Common myeloid progenitor, CD34-positive (primary cell): ENCODE measurements around the gene SMIM9.
A peak's percentile ranks its signal among the peaks of the same experiment; 100 is the strongest.
"Not testable (repeated sequence)": the region's sequence is repeated elsewhere in the genome, so short reads cannot be mapped to it uniquely, and the experiment has no call there.

Experiments used
- CTCF ChIA-PET: fragments of 350-600 bp; sonication (Branson Sonifier 250); formaldehyde crosslinking; loops from one replicate; lab custom pipeline; 2021; ENCODE audit warnings: antibody characterized with exemption; lab: Charles Lee
- POLR2A ChIA-PET: fragments of 350-600 bp; sonication (Branson Sonifier 250); formaldehyde crosslinking; loops from one replicate; lab custom pipeline; 2021; ENCODE audit warnings: antibody characterized with exemption; lab: Charles Lee
- DNase-seq, 3 donors: peaks; one replicate each; pipeline versions ENCODE4 v3.0.0 to v3.0.0-alpha.2; 2013
- H3K27ac ChIP-seq, 2 experiments: 1 replicate in 1 of 2; 2 replicates in 1 of 2; pipeline ENCODE4 v1.7.0; 2013; ENCODE audit warnings: inconsistent platforms in 2 of 2, low read length in 2 of 2, mild to moderate bottlenecking in 2 of 2, low read depth in 1 of 2, moderate library complexity in 1 of 2; ENCODE audit not compliant: severe bottlenecking in 2 of 2, insufficient read depth in 1 of 2, poor library complexity in 1 of 2
- H3K27me3 ChIP-seq, 5 experiments: replicated peaks in 2 of 5; 1 replicate in 3 of 5; 2 replicates in 2 of 5; pipeline versions ENCODE4 v1.6.1 to v1.7.0; 2013; ENCODE audit warnings: low read length in 4 of 5, mild to moderate bottlenecking in 2 of 5, moderate library complexity in 2 of 5, inconsistent platforms in 1 of 5; ENCODE audit not compliant: insufficient read depth in 5 of 5, control insufficient read depth in 4 of 5
- H3K36me3 ChIP-seq, 4 experiments: 1 replicate in 2 of 4; 2 replicates in 2 of 4; pipeline versions ENCODE4 v1.6.1 to v1.7.0; 2013; ENCODE audit warnings: low read length in 3 of 4, control low read depth in 1 of 4, mild to moderate bottlenecking in 1 of 4; ENCODE audit not compliant: control insufficient read depth in 4 of 4, insufficient read depth in 4 of 4
- H3K4me1 ChIP-seq, 4 experiments: 1 replicate in 3 of 4; 2 replicates in 1 of 4; pipeline versions ENCODE4 v1.6.1 to v1.7.1; 2013; ENCODE audit warnings: low read length in 3 of 4, mild to moderate bottlenecking in 3 of 4, control low read depth in 1 of 4, inconsistent platforms in 1 of 4, moderate library complexity in 1 of 4; ENCODE audit not compliant: control insufficient read depth in 4 of 4, insufficient read depth in 4 of 4; ENCODE audit errors: control extremely low read depth in 1 of 4
- H3K4me3 ChIP-seq, 7 experiments: 1 replicate in 4 of 7; 2 replicates in 3 of 7; pipeline versions ENCODE4 v1.5.1 to v1.7.0; 2013; ENCODE audit warnings: mild to moderate bottlenecking in 7 of 7, low read length in 6 of 7, moderate library complexity in 6 of 7, inconsistent platforms in 2 of 7, low read depth in 2 of 7, control low read depth in 1 of 7; ENCODE audit not compliant: insufficient read depth in 4 of 7, control insufficient read depth in 1 of 7; ENCODE audit errors: extremely low read depth in 1 of 7
- H3K9me3 ChIP-seq, 5 experiments: 1 replicate in 4 of 5; 2 replicates in 1 of 5; pipeline versions ENCODE4 v1.6.1 to v1.7.1; 2013; ENCODE audit warnings: low read length in 4 of 5, mild to moderate bottlenecking in 2 of 5, inconsistent platforms in 1 of 5, low read depth in 1 of 5, moderate library complexity in 1 of 5; ENCODE audit not compliant: control insufficient read depth in 4 of 5, insufficient read depth in 2 of 5; ENCODE audit errors: control extremely low read depth in 1 of 5
- WGBS: methylation state at CpG from one replicate; pipeline ENCODE4 v1.1.5; 2013; ENCODE audit not compliant: insufficient coverage; 5-methylcytosine and 5-hydroxymethylcytosine counted together

Gene SMIM9

DNA sequence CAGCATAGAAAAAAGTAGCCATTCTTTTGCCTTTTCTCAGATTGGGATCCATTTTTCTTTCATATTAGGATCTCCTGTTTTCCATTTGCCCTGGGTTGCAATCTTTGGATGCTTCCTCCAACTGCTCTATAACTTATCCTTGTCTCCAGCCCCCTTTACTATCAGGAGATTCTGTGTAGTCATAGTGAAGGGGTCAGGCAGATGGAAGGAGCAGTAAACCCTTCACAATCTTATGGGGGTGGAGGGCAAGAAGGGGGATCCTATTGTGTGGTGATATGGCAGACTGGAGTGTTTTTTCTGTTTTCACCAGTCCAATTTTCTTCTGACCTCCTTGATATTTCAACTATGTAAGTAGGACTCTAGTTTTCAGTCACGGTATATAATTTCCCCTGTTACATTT, 1.7 kb upstream of the SMIM9 start:
- POLR2A ChIA-PET = no interaction called here
- no CpG with 5 or more reads among the region's 1 CpG for WGBS

DNA sequence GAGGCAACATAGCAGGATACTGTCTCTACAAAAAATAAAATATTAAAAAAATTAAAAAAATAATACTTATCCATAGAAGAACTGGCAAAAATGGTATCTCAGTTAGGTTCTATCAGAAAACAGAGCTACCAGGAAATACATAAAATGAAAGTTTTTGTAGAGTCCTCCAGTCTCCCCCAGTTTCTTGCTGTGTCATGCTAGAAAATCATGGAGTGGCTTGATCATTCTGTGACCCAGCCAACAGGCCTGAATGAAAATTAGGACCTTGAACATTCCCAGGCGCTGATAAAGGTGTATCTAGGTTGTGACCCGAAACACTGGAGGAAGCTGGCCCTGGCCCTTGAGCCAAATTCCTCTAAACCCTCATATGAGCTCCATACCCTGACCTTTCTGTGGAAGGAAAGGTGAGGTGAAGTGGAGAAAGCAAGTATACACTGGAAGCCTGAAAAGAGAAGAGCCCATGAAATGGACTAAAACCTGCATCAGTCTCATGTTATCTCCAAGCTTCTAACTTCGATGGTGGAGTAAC, 652 bp downstream of the SMIM9 start:
- Histone ChIP-seq H3K9me3 (no peaks in the 10 kb centered on the region), H3K4me3 (no peak overlapping the region), H3K27me3 (no peaks in the 10 kb centered on the region), H3K27ac (no peak overlapping the region), H3K36me3 (no peaks in the 10 kb centered on the region), H3K4me1 (peaks cover 0 to 2% (median 0%) of the 10 kb centered on the region in 4 experiments)
- WGBS = 69% methylated on average over 2 of the region's 3 CpGs
- DNase-seq = peak in 1 of 3 donors; percentile 8
- CTCF ChIA-PET = interaction anchor here (0.8 to 1.5 kb wide), 4 partner anchors 18 to 87 kb away, joined by 3 to 4 read pairs (median 3); partner anchors contain the start of gene GAB3
- POLR2A ChIA-PET = no interaction called here

More for the DNA sequence above, 1.7 kb upstream of the SMIM9 start:
- no peak overlapping the region for H3K27ac ChIP-seq
- no peaks in the 10 kb centered on the region for H3K36me3 ChIP-seq
- no peaks in the 10 kb centered on the region for H3K27me3 ChIP-seq
- peaks cover 0 to 2% (median 0%) of the 10 kb centered on the region in 4 experiments for H3K4me1 ChIP-seq
- CTCF ChIA-PET = no interaction called here
- no peak for DNase-seq
- H3K9me3 ChIP-seq = peaks cover 0 to 2% (median 0%) of the 10 kb centered on the region in 5 experiments
- H3K4me3 ChIP-seq = no peak overlapping the region

DNA sequence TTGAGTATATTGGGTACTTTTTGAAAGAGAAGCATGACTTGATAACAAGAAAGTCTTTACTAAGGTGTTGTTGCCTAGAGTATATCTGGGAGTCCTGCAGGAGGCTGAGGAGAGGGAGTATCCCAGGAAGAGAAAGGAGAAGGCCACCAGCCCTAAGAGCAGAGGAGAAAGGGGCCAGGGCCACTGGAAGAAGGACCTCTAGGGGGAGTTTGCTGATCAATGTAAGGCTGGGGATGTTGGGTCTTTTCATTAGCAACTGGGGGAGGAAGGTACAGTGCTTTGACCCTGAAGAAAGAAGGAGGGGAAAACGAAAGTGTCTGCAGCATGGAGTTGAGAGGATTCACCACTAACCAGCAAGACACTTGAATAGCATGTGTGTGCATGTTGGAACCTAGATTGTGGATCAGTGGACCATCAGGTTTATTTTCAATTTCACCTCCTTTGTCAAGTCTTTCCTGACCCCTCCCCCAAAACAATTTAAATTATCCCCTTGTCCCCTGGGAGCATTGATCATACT, 4.5 kb downstream of the SMIM9 start:
- H3K36me3 ChIP-seq = no peaks in the 10 kb centered on the region
- H3K27me3 ChIP-seq = no peaks in the 10 kb centered on the region
- CTCF ChIA-PET = interaction anchor here (1.6 kb wide), 1 partner anchor 12 kb away, joined by 5 read pairs; no protein-coding TSS in a partner anchor
- no peaks in the 10 kb centered on the region for H3K9me3 ChIP-seq
- no peak overlapping the region for H3K27ac ChIP-seq
- H3K4me3 ChIP-seq = no peak overlapping the region
- POLR2A ChIA-PET = no interaction called here
- H3K4me1 ChIP-seq = peaks cover 0 to 3% (median 0%) of the 10 kb centered on the region in 4 experiments
- no peak for DNase-seq
- WGBS = no CpG with 5 or more reads among the region's 1 CpG

DNA sequence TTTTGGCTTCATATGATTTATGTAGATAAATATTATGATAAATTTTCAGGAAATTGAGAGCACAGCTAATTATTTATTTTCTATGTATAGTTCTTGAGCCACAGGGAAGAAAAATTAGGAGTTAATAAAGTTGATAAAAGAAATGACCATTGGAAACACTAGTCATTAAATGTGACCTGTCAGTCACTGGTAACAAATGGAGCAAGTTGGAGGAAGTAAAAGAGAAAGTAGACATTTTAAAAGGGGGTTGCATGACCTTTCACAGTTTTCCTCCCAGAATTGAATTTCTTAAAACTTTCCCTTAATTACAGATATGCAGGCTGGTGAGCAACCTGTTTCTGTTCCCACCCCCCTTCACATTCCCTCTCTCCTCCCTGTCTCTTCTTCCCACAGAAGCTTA, 5.3 kb downstream of the SMIM9 start:
- no peak for DNase-seq
- CTCF ChIA-PET = interaction anchor here (1.1 kb wide), 1 partner anchor 43 kb away, joined by 4 read pairs; no protein-coding TSS in a partner anchor
- Histone ChIP-seq H3K27me3 (no peaks in the 10 kb centered on the region), H3K27ac (no peak overlapping the region), H3K4me3 (no peak overlapping the region), H3K36me3 (no peaks in the 10 kb centered on the region), H3K4me1 (peaks cover 0 to 3% (median 0%) of the 10 kb centered on the region in 4 experiments), H3K9me3 (no peaks in the 10 kb centered on the region)
- POLR2A ChIA-PET = no interaction called here

DNA sequence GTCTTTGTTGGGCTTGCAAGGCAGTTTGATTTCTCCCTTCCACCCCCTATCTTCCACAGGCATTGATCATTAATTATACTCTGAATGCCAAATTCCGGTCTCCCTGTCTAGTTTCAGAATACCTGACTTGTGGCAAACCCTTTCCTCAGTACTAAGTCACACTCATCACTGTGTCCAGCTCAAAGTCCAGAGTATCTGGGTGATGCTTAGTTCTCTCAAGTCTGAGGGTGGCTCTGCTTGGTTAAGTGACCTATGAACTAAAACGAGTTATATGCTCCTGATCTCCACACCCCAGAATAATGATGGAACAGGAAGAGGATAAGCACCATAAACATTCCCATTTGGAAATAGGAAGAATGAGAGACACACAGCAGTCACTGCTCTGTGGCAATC, 6.5 kb downstream of the SMIM9 start:
- ChIA-PET POLR2A (no interaction called here), CTCF (no interaction called here)
- H3K36me3 ChIP-seq = no peaks in the 10 kb centered on the region
- DNase-seq = no peak
- H3K27me3 ChIP-seq = no peaks in the 10 kb centered on the region
- H3K4me1 ChIP-seq = peaks cover 0 to 3% (median 0%) of the 10 kb centered on the region in 4 experiments
- H3K9me3 ChIP-seq = no peaks in the 10 kb centered on the region
- H3K4me3 ChIP-seq = no peak overlapping the region
- no peak overlapping the region for H3K27ac ChIP-seq
- no CpG with 5 or more reads among the region's 2 CpGs for WGBS

DNA sequence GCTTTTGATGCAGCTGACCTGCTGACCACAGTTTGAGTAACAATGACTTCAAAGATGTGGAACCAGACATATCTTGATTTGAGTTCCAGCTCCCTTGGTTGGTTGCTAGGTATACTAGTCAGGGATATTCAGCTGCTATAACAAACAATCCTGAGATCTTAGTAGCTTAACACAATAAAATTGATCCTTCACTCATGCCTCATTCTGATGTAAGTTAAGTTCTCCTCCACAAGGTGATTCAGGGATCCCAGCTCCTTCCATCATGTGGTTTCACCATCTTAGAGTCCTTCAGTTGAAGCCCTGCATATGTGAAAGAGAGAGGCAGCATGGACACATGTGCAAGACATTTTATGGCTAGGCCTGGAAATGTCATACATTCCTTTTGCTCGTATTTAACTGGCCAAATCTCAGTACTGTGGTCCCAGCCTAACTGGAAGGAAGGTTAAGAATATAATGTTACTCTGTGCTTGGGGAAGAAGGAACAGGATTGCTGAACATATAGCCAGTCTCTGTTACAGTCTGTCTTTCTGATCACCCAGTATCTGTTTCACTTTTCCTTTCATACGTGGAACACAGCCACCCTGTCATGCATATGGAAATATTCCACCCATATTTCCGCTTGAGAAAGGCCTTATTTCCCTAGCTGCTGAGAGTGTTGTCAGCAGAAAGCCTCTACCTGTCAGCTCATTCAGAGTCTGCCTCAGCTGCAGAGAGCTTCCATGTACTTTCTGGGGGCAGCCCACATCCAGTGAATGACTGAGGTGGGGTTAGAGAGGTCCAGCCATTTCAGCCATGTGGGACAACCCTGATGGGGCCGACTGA, 7.1 kb downstream of the SMIM9 start:
- peaks cover 0 to 3% (median 0%) of the 10 kb centered on the region in 4 experiments for H3K4me1 ChIP-seq
- H3K36me3 ChIP-seq = no peaks in the 10 kb centered on the region
- WGBS = 53% methylated on average over 3 of the region's 4 CpGs
- H3K4me3 ChIP-seq = no peak overlapping the region
- peak in 1 of 3 donors; percentile 19 for DNase-seq
- POLR2A ChIA-PET = no interaction called here
- CTCF ChIA-PET = interaction anchor here (0.6 kb wide), 1 partner anchor 22 kb away, joined by 3 read pairs; the partner anchor contains the start of gene MPP1
- no peaks in the 10 kb centered on the region for H3K9me3 ChIP-seq
- no peak overlapping the region for H3K27ac ChIP-seq
- H3K27me3 ChIP-seq = no peaks in the 10 kb centered on the region

DNA sequence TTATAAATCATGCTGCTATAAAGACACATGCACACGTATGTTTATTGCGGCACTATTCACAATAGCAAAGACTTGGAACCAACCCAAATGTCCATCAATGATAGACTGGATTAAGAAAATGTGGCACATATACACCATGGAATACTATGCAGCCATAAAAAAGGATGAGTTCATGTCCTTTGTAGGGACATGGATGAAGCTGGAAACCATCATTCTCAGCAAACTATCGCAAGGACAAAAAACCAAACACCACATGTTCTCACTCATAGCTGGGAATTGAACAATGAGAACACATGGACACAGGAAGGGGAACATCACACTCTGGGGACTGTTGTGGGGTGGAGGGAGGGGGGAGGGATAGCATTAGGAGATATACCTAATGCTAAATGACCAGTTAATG, 8.9 kb downstream of the SMIM9 start:
- H3K4me3 ChIP-seq, POLR2A ChIA-PET, H3K27me3 ChIP-seq, H3K36me3 ChIP-seq, H3K27ac ChIP-seq, CTCF ChIA-PET, H3K4me1 ChIP-seq, DNase-seq, H3K9me3 ChIP-seq: not testable (repeated sequence)
- WGBS = no CpG with 5 or more reads among the region's 3 CpGs
